ENCODE data around the gene IL24.

Gene IL24

GRCh38 chr1:206929524-206929923 lies 32.3 kb downstream of the IL24 start:
- DNase-seq, result no peak

GRCh38 chr1:206930210-206930798 lies 33.1 kb downstream of the IL24 start:
- DNase-seq, result no peak

- DNase-seq, result no peak
These were observed 34.5 kb downstream of the IL24 start for GRCh38 chr1:206931709-206932108.

- no peak for DNase-seq
These were observed 34.9 kb downstream of the IL24 start for GRCh38 chr1:206932177-206932576.

GRCh38 chr1:206933333-206933945 lies 36.2 kb downstream of the IL24 start:
- no peak for DNase-seq

GRCh38 chr1:206935491-206936067 lies 38.3 kb downstream of the IL24 start:
- no peak for DNase-seq

GRCh38 chr1:206937425-206937824 lies 40.2 kb downstream of the IL24 start:
- DNase-seq, result no peak

GRCh38 chr1:206939131-206939530 lies 41.9 kb downstream of the IL24 start:
- DNase-seq, result no peak

- DNase-seq, result no peak
These were observed 42.8 kb downstream of the IL24 start for GRCh38 chr1:206939841-206940587.

GRCh38 chr1:206940588-206940936 lies 43.3 kb downstream of the IL24 start:
- DNase-seq, result no peak

- DNase-seq, result no peak
These were observed 44.6 kb downstream of the IL24 start for GRCh38 chr1:206941766-206942418.

GRCh38 chr1:206944703-206945102 lies 47.5 kb downstream of the IL24 start:
- DNase-seq, result no peak

GRCh38 chr1:206945779-206946178 lies 48.5 kb downstream of the IL24 start:
- no peak for DNase-seq

GRCh38 chr1:206946261-206946660 lies 49.0 kb downstream of the IL24 start, which contains the start of gene PIGR:
PIGR (minus strand) TSS chr1:206946466; CDS start chr1:206940531, 5,935 bp downstream.
- DNase-seq, result no peak

- no peak for DNase-seq
These were observed 50.0 kb downstream of the IL24 start for GRCh38 chr1:206947255-206947654.

- DNase-seq, result no peak
These were observed 52.0 kb downstream of the IL24 start for GRCh38 chr1:206949208-206949607.

GRCh38 chr1:206949641-206950040 lies 52.4 kb downstream of the IL24 start:
- no peak for DNase-seq

- no peak for DNase-seq
These were observed 54.3 kb downstream of the IL24 start for GRCh38 chr1:206951318-206952100.

- DNase-seq, result no peak
These were observed 54.9 kb downstream of the IL24 start for GRCh38 chr1:206952171-206952570.

GRCh38 chr1:206953126-206953525 lies 55.9 kb downstream of the IL24 start:
- no peak for DNase-seq

GRCh38 chr1:206953626-206954025 lies 56.4 kb downstream of the IL24 start:
- DNase-seq, result no peak
